DMS 273 (cell line): Measurements from ENCODE around the gene SCAMP2.
"Not testable (repeated sequence)": the region's sequence is repeated elsewhere in the genome, so short reads cannot be mapped to it uniquely, and the experiment has no call there.

Experiments
- DNase-seq: peaks from one replicate; lab custom pipeline; 2025; ENCODE audit not compliant: unreplicated experiment; lab: John Stamatoyannopoulos, UW

SCAMP2 gene

GRCh38 chr15:74873036-74873755 lies at the start of gene SCAMP2:
Gene SCAMP2, minus strand, starts transcription at chr15:74873365. Its CDS starts 110 bp downstream, at chr15:74873255.
- peak; percentile 95 for DNase-seq

GRCh38 chr15:74920456-74920855 lies 47.3 kb upstream of the SCAMP2 start:
- no peak for DNase-seq

- DNase-seq, result no peak
These were observed 44.5 kb upstream of the SCAMP2 start for GRCh38 chr15:74917676-74918075.

GRCh38 chr15:74913799-74914198 lies 40.6 kb upstream of the SCAMP2 start:
- DNase-seq, result not testable (repeated sequence)

- no peak for DNase-seq
These were observed 39.9 kb upstream of the SCAMP2 start for GRCh38 chr15:74913041-74913440.

- no peak for DNase-seq
These were observed 35.5 kb upstream of the SCAMP2 start for GRCh38 chr15:74908635-74909034.

GRCh38 chr15:74907163-74907870 lies 34.2 kb upstream of the SCAMP2 start:
- DNase-seq, result peak; percentile 30

GRCh38 chr15:74906450-74907162 lies 33.4 kb upstream of the SCAMP2 start, which contains the start of gene FAM219B:
Gene FAM219B, minus strand, starts transcription at chr15:74906851. Its CDS starts 51 bp downstream, at chr15:74906800.
- DNase-seq, result peak; percentile 92

- DNase-seq, result no peak
These were observed 32.9 kb upstream of the SCAMP2 start for GRCh38 chr15:74906067-74906449.

GRCh38 chr15:74904190-74904805 lies 31.1 kb upstream of the SCAMP2 start:
- DNase-seq, result no peak

- no peak for DNase-seq
These were observed 30.5 kb upstream of the SCAMP2 start for GRCh38 chr15:74903676-74904075.

GRCh38 chr15:74902295-74903075 lies 29.3 kb upstream of the SCAMP2 start:
- DNase-seq, result no peak

- peak; percentile 68 for DNase-seq
These were observed 28.5 kb upstream of the SCAMP2 start for GRCh38 chr15:74901612-74902063.

GRCh38 chr15:74897300-74897701 lies 24.1 kb upstream of the SCAMP2 start:
- no peak for DNase-seq

GRCh38 chr15:74896316-74896715 lies 23.2 kb upstream of the SCAMP2 start:
- DNase-seq, result no peak

- no peak for DNase-seq
These were observed 22.7 kb upstream of the SCAMP2 start for GRCh38 chr15:74895830-74896229.

GRCh38 chr15:74894383-74894782 lies 21.2 kb upstream of the SCAMP2 start:
- not testable (repeated sequence) for DNase-seq

GRCh38 chr15:74893627-74894026 lies 20.5 kb upstream of the SCAMP2 start:
- no peak for DNase-seq

- no peak for DNase-seq
These were observed 19.8 kb upstream of the SCAMP2 start for GRCh38 chr15:74892931-74893330.

GRCh38 chr15:74892313-74892712 lies 19.1 kb upstream of the SCAMP2 start:
- DNase-seq, result peak; percentile 14
